Measurements from ENCODE around the gene CRYBG1.
"Not testable (repeated sequence)": the region's sequence is repeated elsewhere in the genome, so short reads cannot be mapped to it uniquely, and the experiment has no call there.

The CRYBG1 gene

DNA sequence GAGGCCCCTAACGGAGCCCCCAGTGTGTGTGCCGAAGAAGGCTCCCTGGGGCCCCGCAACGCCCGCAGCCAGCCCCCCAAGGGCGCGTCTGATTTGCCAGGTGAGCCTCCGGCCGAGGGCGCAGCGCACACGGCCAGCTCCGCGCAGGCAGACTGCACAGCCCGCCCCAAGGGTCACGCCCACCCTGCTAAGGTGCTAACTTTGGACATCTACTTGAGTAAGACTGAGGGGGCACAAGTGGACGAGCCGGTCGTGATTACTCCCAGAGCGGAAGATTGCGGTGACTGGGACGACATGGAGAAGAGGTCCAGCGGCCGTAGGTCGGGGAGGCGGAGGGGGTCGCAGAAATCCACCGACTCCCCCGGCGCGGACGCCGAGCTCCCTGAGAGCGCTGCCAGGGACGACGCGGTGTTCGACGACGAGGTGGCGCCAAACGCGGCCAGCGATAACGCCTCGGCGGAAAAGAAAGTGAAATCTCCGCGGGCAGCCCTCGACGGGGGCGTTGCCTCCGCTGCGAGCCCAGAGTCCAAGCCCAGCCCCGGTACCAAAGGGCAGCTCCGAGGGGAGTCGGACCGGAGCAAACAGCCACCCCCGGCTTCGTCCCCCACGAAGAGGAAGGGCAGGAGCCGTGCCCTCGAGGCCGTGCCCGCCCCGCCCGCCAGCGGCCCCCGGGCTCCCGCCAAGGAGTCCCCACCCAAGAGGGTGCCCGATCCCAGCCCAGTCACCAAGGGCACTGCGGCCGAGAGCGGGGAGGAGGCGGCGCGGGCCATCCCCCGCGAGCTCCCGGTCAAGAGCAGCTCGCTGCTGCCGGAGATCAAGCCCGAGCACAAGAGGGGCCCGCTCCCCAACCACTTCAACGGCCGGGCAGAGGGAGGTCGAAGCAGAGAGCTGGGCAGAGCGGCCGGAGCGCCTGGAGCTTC lies 151.8 kb downstream of the CRYBG1 start:
- intact Hi-C loops (cut with DNase I): no loop called here
- peak in 20 of 42 donors; percentile 2 to 59 (median 29) for DNase-seq

GRCh38 chr6:106512968-106513574 lies 152.6 kb downstream of the CRYBG1 start:
- intact Hi-C loops (cut with DNase I): no loop called here

DNA sequence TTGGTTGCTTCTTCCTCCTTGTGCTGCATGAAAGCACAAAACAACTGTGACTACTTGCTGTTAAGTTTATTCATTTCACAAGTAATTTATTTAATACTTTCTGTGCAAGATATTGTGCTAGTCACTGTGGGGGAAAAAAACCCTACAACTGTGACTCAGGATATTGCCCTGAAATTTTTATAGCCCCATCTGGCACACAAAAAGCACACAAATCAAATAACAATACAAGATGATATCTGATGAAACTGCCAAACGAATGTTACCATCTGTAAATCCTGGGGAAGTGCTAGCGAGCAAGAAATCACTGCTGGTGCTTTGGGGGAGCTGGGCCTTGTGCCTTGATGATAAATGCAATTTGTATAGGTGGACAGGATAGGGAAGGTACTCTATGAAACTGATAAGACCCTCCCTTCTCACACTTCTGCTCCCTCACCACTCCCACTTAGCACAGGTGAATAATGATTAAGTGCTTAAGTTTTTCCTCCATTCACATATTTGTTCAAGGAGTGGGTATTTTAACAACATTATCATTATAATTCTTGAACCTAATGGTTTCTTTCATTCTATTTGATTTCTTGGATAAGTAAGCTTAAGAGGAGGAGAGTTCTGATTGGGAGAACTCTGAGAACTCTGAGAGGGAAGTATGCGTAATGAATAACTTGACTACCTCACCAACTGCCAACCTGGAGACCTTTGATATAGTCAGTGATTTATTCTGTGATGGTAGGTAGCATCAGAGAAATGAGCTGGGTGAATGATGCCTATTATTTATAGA lies 153.5 kb downstream of the CRYBG1 start:
- intact Hi-C loops (cut with DNase I): no loop called here
- DNase-seq: no peak

More at GRCh38 chr6:106512968-106513574, 152.6 kb downstream of the CRYBG1 start:
- DNase-seq: no peak

DNA sequence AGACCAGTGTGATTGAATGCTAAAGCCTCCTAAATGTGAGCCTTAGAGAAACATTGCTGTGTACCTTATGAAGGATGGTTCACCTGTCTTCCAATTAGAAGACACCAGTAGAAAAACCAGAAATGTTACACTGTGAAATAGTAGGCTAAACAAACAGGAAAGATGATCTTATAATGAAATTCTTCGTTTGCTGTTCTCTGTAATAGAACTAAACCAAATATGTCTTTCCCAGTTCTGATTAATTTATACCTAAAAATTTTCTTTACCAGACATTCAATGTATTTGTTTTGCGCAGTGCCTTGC lies 154.0 kb downstream of the CRYBG1 start:
- intact Hi-C loops (cut with DNase I): no loop called here
- DNase-seq: no peak

DNA sequence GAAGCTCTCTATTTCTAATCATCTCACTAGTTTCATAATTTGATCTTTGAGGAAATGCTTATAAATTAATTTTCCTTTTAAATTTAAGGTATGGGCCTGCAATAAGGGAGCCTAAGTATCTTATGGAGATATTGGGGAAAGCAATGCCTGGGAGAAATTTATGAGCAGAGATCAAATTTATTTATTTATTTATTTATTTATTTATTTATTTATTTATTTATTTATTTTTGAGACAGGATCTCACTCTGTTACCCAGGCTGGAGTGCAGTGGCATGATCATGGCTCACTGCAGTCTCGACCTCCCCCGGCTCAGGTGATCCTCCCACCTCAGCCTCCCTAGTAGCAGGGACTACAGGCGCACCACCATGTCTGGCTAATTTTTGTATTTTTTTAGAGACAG lies 155.1 kb downstream of the CRYBG1 start:
- intact Hi-C loops (cut with DNase I); DNase-seq: not testable (repeated sequence)

DNA sequence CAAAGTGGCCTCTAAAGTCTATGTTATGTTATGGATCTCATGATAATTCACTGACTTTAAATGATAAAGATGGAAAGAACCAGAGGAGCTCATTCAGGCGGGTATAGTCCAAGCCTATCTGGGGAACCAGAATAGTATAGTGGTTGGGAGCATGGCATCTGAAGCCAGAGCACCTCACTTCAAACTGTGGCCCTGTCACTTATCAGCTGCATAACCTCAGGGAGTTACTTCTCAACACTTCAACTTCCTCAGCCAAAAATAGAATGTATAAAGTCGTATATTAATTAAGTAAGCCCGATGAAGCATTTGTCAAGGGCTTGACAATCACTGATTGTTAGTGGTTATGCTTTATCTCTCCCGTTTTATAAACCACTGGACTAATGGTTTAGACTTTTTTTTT lies 156.1 kb downstream of the CRYBG1 start:
- intact Hi-C loops (cut with DNase I): no loop called here

DNA sequence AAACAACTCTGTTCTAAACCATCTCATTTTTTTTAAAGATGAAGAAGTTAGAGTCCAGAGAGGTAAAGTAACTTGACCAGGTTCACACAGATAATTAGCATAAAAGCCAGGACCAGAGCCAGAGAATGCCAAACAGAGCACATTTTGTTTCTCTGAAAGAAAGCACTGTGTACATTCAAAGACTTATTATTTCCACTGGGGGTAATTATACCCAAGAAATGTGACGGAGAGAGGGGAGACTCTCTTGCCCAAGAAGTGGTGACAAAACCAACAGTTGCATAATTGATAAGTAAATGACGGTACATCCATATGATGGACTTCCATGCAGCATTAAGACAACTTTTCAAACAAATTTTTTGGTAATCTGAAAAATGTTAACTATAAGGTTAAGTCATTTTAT lies 157.2 kb downstream of the CRYBG1 start:
- intact Hi-C loops (cut with DNase I): no loop called here
- peak in 1 of 42 donors; percentile 23 for DNase-seq

More for the DNA sequence above, 156.1 kb downstream of the CRYBG1 start:
- no peak for DNase-seq

DNA sequence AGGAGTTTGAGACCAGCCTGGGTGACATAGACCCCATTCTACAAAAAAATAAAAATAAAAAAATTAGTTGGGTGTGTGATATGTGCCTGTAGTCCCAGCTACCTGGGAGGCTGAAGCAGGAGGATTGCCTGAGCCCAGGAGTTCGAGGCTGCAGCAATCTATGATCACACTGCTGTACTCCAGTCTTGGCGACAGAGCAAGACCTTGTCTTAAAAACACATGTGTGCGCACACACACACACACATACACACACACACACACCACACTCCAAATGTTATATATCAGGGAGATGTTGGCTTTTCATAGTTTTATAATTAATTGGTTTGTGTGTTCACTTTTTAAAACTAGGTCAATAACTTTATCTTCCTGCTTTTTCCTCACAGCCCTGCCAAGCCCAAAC lies 158.2 kb downstream of the CRYBG1 start:
- intact Hi-C loops (cut with DNase I): no loop called here
- DNase-seq: no peak

- peak in 5 of 42 donors; percentile 13 to 24 (median 20) for DNase-seq
- intact Hi-C loops (cut with DNase I): no loop called here
Observed at GRCh38 chr6:106519460-106520394, 159.2 kb downstream of the CRYBG1 start.

DNA sequence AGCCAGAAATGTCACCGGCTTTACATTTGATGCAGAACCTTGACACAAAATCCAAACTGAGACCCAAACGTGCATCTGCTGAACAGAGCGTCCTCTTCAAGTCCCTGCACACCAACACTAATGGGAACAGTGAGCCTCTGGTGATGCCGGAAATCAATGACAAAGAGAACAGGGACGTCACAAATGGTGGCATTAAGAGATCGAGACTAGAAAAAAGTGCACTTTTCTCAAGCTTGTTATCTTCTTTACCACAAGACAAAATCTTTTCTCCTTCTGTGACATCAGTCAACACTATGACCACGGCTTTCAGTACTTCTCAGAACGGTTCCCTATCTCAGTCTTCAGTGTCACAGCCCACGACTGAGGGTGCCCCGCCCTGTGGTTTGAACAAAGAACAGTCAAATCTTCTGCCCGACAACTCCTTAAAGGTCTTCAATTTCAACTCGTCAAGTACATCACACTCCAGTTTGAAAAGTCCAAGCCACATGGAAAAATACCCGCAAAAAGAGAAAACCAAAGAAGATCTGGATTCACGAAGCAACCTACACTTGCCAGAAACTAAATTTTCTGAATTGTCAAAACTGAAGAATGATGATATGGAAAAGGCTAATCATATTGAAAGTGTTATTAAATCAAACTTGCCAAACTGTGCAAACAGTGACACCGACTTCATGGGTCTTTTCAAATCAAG lies 160.3 kb downstream of the CRYBG1 start:
- intact Hi-C loops (cut with DNase I): no loop called here
- DNase-seq: no peak

- intact Hi-C loops (cut with DNase I): no loop called here
Observed at GRCh38 chr6:106522562-106523250, 162.2 kb downstream of the CRYBG1 start.

DNA sequence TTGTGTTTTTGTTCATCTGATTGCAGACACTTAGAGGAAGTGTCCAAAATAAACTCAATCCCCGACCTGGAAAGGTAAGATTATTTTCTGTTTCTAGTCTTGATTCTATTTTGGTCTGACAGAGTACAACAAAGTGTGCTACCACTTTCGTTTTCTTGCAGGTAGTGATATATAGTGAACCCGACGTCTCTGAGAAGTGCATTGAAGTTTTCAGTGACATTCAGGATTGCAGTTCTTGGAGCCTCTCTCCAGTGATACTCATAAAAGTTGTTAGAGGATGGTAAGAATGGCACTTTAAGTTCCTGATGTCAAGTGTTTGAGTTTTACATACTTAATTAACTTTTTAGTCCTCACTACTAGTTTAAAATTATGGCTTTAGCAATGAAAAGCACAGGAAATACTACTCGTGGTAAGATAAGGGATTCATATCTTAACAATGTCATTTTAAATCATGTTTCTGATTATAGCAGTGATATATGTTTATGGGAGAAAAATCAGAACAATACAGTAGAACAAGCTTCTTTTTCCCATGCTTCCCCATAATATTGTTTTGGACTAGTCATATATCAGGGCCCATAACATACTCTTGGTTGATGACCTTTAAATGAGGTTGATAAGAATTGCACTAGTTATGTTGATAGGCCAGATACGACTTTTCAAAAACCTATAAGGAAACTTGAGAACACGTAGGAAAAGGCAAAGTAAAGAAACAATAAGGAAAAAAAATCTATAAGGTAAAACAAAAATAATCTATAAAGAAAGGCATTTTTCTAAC lies 164.8 kb downstream of the CRYBG1 start:
- DNase-seq: no peak

More at GRCh38 chr6:106522562-106523250, 162.2 kb downstream of the CRYBG1 start:
- no peak for DNase-seq

DNA sequence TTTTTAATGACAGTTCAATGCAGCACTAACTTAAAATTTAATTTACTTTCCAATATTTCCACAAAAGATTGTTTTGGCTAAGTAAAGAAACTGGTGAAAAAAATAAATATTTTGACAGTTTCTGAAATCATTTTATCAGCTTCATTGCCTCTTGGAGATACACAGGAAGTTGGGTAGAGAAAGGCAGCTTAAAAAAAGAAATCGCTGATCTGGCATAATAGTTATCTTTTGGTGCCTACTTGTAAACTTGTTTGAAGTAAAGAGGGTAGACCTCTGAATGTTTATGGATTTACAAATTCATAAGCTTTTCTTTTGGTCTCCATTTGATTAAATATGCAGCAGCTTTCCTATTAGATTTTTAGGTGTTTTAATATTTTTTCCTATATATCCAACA lies 165.4 kb downstream of the CRYBG1 start:
- DNase-seq: no peak
- intact Hi-C loops (cut with DNase I): no loop called here

More for the DNA sequence above, 164.8 kb downstream of the CRYBG1 start:
- intact Hi-C loops (cut with DNase I): no loop called here

DNA sequence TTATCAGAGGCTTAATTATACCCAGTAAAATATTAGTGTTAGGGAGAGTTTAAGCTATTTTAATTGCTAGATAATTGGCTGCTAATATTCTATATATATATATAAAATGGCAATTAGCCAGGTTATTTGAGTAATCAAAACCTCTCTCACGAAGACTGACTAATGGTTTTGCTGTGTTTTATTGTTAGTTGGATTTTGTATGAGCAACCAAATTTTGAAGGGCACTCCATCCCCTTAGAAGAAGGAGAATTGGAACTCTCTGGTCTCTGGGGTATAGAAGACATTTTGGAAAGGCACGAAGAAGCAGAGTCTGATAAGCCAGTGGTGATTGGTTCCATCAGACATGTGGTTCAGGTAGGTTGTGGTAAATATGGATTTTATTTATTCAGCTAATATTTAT lies 166.6 kb downstream of the CRYBG1 start:
- intact Hi-C loops (cut with DNase I): no loop called here

DNA sequence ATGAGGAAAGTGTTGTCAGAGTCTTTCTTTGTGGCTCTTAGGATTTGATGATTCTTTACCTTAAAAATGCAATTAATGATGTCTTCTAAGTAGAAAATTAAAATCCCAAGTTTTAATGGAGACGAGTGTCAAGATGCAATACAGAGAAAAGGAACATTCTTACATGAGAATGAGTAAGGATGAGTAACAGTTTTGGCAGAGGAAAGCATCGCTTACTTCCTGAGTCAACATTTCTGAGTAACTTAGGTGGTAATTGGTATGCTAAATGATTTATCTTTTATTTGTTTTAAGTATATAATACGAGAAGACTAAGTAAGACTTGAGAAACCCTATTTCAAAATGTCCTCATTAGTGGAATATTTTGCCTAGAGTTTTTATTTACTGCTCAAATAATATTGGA lies 167.5 kb downstream of the CRYBG1 start:
- DNase-seq: no peak
- intact Hi-C loops (cut with DNase I): no loop called here

More for the DNA sequence above, 166.6 kb downstream of the CRYBG1 start:
- no peak for DNase-seq

DNA sequence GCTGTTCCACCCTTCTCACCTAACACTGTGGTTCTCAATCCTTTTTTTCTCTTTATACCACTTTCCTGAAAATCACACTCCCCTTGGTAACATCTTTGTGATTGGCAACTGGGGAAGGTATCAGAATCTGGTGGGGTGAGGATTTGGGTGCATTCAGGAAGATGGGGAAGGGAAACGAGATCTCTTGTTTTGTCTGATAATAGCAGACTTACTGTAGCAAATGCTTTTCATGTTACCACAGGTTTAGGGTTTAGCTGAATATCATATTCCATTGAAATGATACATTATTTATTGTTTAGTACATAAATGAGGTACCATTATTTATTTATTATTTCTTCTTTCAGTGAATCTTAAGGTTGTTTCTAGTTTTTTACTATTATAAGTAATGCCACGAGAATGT lies 168.0 kb downstream of the CRYBG1 start:
- no peak for DNase-seq
- intact Hi-C loops (cut with DNase I): no loop called here

DNA sequence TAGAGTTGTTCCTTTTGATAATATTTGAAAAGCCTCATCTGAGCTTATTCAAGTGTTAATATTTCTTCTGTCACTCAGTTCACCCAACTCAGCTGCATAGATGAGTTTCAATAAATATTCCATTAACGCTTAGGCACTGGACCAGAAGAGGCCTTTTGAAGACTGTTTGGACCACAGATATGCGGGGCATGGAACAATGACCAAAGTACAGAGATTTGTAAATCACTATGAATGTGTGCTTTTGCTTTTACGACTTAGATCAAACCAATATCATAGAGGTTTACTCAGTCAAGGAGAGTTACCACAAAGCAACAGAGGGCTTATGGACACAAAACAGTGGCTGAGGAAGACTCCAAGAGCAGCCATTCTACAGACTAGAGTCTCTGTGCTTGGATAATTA lies 168.9 kb downstream of the CRYBG1 start:
- no peak for DNase-seq
- intact Hi-C loops (cut with DNase I): no loop called here

All from head of caudate nucleus (tissue), 42 donors.